Measurements from ENCODE around the gene CHDH.

Gene CHDH, protein sequence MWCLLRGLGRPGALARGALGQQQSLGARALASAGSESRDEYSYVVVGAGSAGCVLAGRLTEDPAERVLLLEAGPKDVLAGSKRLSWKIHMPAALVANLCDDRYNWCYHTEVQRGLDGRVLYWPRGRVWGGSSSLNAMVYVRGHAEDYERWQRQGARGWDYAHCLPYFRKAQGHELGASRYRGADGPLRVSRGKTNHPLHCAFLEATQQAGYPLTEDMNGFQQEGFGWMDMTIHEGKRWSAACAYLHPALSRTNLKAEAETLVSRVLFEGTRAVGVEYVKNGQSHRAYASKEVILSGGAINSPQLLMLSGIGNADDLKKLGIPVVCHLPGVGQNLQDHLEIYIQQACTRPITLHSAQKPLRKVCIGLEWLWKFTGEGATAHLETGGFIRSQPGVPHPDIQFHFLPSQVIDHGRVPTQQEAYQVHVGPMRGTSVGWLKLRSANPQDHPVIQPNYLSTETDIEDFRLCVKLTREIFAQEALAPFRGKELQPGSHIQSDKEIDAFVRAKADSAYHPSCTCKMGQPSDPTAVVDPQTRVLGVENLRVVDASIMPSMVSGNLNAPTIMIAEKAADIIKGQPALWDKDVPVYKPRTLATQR

DNA sequence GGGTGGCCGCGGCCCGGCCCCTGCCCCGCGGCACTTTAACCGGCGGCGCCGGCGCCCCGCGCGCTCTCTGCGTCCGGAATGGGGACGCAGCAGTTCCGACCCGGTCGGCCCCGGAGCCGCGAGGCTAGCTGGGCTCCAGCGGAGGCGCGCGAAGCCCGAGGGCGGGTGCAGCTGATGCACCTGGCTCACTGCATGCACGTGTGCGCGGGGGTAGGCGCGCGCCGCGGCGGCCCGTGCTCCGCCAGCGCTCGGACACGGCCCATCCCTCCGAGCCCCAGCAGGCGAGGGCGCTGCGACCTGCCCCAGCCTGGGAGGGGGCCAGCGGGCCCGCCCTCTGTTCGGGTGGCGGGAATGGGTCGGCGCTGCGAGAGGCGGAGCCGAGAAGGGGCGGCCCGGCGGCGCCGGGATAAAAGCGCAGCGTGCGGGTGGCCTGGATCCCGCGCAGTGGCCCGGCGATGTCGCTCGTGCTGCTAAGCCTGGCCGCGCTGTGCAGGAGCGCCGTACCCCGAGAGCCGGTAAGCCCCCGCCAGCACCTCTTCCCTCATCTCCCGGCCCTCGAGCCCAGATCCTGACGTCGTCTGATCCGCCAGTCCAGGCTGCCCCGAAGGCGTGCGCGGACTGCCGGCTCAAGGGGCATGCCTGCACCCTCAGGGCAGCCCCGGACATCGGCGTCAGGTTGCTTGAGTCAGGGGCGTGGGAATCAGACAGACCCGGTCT is at the start of gene CHDH, which contains the start of gene IL17RB:
Gene CHDH, minus strand, starts transcription at position 286 of the 717 bp plus-strand sequence. CDS start 22,411 bp downstream, outside the sequence.
Gene IL17RB, plus strand, starts transcription at position 435 of the 717 bp plus-strand sequence. Its CDS starts 21 bp downstream, at position 456.
- no peaks in the 10 kb centered on the region for H3K9me3 ChIP-seq (ENCODE audit: control insufficient read depth, insufficient read depth, low read length)
- H3K36me3 ChIP-seq (ENCODE audit: insufficient read depth, low read length), result no peaks in the 10 kb centered on the region
- peak within 1 kb of the TSS; percentile 83 for H3K9ac ChIP-seq (ENCODE audit: low read depth, low read length)
- H3K4me1 ChIP-seq (ENCODE audit: insufficient read depth, low read length), result peaks cover 29% of the 10 kb centered on the region

DNA sequence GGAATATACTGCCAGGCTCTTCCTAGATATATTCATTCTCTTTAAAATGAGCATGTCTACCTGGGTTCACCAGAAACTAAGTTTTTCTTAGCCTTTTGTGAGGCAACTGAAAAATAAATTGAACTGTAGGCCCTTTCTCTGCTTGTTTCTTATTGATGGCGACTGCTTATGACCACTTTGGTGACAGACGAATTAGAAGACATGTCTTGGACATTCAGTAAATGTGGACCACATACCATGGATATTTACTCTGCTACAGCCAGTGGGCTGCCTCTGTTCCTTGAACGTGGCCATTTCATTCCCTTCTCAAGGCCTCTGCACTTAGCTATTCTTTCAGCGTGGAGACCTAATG is 46.0 kb upstream of the CHDH start:
- H3K4me1 ChIP-seq (ENCODE audit: insufficient read depth, low read length), result peaks cover 4% of the 10 kb centered on the region
- H3K36me3 ChIP-seq (ENCODE audit: insufficient read depth, low read length), result 0 out of 2 replicates have a peak, but pooled peaks cover 4% of the 10 kb centered on the region
- no peaks in the 10 kb centered on the region for H3K9me3 ChIP-seq (ENCODE audit: control insufficient read depth, insufficient read depth, low read length)
- H3K9ac ChIP-seq (ENCODE audit: low read depth, low read length), result peak overlapping the region; percentile 80

DNA sequence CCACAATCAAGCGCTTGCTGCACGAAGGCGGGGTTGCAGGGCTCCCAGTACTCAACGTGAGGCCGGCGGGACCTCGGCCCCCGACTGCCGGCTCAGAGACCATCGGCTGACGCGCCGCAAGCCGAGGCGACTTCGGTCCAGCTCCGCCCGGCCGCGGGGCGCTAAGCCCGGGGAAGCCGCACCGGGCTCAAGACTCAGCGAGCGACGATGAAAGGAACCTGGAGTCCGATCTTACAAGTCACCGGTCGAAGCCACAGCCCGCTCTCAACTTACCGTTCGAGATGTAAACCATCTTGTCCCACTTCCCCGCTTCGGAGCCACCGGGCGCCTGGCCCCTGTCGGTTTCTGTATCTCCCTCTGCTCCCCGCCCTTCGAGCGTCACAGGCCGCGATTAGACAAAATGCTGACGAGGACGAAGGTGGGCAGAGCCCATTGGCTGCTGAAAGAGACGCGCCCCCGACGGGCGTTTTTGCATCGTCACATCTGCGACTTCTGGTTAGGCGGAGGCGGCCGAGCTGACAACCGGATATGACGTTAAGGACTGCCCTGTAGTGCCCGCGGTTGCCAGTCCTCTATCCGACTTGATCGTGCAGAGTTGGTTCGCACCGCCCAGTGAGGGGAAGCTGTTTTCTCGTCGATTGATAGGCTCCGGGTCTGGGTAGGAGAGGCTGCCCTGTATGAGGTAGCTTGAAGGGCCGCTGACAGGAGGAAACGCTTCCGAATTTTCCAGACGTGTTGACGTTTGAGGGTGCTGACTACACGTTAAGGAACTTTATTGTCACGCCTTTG is 45.5 kb upstream of the CHDH start, which contains the start of gene SELENOK:
Gene SELENOK, minus strand, starts transcription at position 363 of the 789 bp plus-strand sequence.
- Histone ChIP-seq H3K36me3 (ENCODE audit: insufficient read depth, low read length) (0 out of 2 replicates have a peak, but pooled peaks cover 4% of the 10 kb centered on the region), H3K9me3 (ENCODE audit: control insufficient read depth, insufficient read depth, low read length) (no peaks in the 10 kb centered on the region), H3K9ac (ENCODE audit: low read depth, low read length) (peak within 1 kb of the TSS; percentile 80), H3K4me1 (ENCODE audit: insufficient read depth, low read length) (peaks cover 4% of the 10 kb centered on the region)

DNA sequence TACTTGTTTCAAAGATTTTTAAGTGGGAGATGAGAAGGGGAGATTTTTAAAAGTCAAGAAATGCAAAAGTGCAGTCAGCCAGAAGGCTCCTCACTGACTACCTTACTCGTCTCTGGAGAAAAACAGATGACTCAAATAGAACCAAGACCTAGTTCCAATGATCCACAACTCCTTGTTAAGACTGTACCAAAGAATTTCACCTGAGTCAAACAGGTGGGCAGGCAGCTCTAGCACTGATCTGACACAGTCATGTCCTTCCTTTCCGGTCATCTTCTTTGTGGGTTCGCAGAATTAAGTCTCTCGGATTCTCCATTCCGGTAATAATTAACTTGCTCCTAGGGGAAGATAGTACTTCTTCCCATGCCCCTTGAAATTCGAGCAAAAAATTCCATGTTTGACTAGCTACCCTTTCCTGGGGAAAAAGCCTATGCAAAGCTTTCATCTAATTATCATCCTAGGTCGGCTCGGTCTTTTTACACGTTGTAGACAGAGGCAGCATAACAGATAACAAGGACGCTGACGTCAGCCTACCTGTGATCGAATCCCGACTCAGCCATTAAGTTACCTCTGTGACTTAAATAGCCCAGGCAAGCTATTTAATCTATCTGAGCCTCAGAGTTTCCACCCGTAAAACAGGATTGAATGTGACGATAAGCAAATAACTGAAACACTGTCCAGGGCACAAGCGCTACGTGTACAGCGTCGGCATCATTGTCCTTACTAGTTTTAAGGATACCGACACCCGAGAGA is 44.7 kb upstream of the CHDH start:
- peaks cover 4% of the 10 kb centered on the region for H3K4me1 ChIP-seq (ENCODE audit: insufficient read depth, low read length)
- H3K9ac ChIP-seq (ENCODE audit: low read depth, low read length), result peak overlapping the region; percentile 80
- H3K9me3 ChIP-seq (ENCODE audit: control insufficient read depth, insufficient read depth, low read length), result no peaks in the 10 kb centered on the region
- 0 out of 2 replicates have a peak, but pooled peaks cover 4% of the 10 kb centered on the region for H3K36me3 ChIP-seq (ENCODE audit: insufficient read depth, low read length)

DNA sequence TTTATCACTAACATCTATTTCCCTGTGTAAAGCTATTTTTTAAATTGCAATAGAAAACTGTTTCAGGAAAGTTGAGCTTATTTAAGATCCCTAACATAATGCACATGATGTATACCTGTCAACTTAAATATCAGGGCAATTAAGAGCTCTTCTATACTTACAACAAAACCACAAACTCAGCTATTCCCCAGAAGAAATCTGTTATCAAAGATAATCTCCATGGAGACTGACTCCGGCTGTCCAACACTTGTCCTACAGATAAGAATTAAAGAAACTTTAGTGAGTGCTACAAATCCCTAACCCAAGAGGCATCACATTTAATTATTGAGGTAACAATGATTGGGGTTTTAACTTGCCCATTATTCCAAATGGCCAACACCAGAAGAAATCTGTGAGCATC is 42.0 kb upstream of the CHDH start:
- Histone ChIP-seq H3K9ac (ENCODE audit: low read depth, low read length) (no peak overlapping the region), H3K4me1 (ENCODE audit: insufficient read depth, low read length) (peaks cover 4% of the 10 kb centered on the region), H3K36me3 (ENCODE audit: insufficient read depth, low read length) (peaks cover 4% of the 10 kb centered on the region), H3K9me3 (ENCODE audit: control insufficient read depth, insufficient read depth, low read length) (no peaks in the 10 kb centered on the region)

DNA sequence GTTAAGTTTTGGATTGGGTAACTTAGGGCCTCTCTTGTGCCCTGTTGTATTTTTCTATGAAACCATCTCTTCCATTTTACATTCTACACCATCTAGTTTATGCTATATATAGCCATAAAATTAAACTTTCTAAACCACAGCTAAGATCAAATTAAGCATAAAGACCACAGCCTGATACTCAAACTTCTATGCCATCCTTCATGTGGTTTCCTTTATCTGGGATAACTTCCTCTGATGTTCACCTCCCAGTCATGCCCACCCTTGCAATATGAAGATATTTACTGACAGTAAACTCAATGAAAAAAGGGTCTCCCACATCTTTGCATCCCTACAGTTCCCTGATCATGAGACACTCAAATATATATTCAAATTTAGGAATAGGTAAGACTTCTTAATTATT is 41.2 kb upstream of the CHDH start:
- Histone ChIP-seq H3K36me3 (ENCODE audit: insufficient read depth, low read length) (peaks cover 4% of the 10 kb centered on the region), H3K4me1 (ENCODE audit: insufficient read depth, low read length) (peaks cover 4% of the 10 kb centered on the region), H3K9ac (ENCODE audit: low read depth, low read length) (no peak overlapping the region), H3K9me3 (ENCODE audit: control insufficient read depth, insufficient read depth, low read length) (no peaks in the 10 kb centered on the region)

DNA sequence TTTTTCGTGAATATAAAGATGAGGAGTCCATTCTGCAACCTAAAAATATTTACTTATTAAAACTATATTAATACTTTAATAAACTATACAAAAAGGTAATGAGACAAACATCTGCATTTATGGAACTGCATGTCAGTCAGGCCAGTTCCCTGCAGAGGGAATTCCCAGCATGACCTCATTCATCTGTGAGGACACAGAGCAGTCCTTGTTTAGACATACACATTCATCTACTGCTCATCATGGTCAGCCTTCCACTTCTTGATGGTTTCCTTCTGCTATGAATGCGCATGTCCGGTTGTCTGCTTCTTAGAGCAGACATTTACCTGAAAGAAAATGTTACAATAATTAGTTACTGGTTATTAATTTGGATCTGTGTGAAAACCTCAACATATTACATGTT is 39.0 kb upstream of the CHDH start:
- Histone ChIP-seq H3K36me3 (ENCODE audit: insufficient read depth, low read length) (peaks cover 4% of the 10 kb centered on the region), H3K9me3 (ENCODE audit: control insufficient read depth, insufficient read depth, low read length) (no peaks in the 10 kb centered on the region), H3K9ac (ENCODE audit: low read depth, low read length) (no peak overlapping the region), H3K4me1 (ENCODE audit: insufficient read depth, low read length) (peaks cover 7% of the 10 kb centered on the region)

DNA sequence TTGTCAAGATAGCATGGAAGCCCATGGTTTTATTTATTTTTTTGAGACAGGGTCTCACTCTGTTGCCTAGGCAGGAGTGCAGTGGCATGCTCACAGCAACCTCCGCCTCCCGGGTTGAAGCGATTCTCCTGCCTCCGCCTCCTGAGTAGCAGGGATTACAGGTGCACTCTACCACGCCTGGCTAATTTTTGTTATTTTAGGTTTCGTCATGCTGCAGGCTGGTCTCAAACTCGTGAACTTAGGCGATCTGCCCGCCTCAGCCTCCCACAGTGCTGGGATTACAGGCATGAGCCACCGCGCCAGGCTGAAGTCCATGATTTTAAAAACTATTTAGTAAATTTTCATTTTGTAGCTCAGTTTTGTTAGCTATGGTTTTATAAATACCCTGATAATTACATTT is 38.4 kb upstream of the CHDH start:
- Histone ChIP-seq H3K36me3 (ENCODE audit: insufficient read depth, low read length) (peaks cover 4% of the 10 kb centered on the region), H3K9me3 (ENCODE audit: control insufficient read depth, insufficient read depth, low read length) (no peaks in the 10 kb centered on the region), H3K4me1 (ENCODE audit: insufficient read depth, low read length) (peaks cover 4% of the 10 kb centered on the region; the same call in 1 of the 2 replicates)

DNA sequence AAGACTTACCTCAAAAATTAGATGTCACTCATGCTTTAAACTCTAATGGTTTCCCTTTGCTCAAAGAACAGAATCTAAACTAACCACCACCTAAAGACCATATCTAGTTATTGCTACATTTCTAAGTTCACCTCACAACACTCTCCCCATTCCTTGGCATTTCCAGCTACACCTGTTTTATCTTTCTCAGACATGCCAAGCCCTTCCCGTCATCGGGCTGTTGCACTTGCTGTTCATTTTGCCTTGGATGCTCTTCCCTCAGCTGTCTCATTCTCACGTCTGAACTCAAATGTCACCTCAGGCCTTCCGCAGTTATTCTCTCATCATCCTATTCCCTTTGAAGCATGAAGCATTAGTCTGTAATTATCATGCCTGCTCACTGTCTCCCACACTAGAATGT is 36.8 kb upstream of the CHDH start:
- Histone ChIP-seq H3K36me3 (ENCODE audit: insufficient read depth, low read length) (peaks cover 4% of the 10 kb centered on the region), H3K9ac (ENCODE audit: low read depth, low read length) (no peak overlapping the region), H3K9me3 (ENCODE audit: control insufficient read depth, insufficient read depth, low read length) (no peaks in the 10 kb centered on the region), H3K4me1 (ENCODE audit: insufficient read depth, low read length) (peaks cover 4% of the 10 kb centered on the region; the same call in 1 of the 2 replicates)

More for the DNA sequence above, 38.4 kb upstream of the CHDH start:
- H3K9ac ChIP-seq (ENCODE audit: low read depth, low read length), result no peak overlapping the region

DNA sequence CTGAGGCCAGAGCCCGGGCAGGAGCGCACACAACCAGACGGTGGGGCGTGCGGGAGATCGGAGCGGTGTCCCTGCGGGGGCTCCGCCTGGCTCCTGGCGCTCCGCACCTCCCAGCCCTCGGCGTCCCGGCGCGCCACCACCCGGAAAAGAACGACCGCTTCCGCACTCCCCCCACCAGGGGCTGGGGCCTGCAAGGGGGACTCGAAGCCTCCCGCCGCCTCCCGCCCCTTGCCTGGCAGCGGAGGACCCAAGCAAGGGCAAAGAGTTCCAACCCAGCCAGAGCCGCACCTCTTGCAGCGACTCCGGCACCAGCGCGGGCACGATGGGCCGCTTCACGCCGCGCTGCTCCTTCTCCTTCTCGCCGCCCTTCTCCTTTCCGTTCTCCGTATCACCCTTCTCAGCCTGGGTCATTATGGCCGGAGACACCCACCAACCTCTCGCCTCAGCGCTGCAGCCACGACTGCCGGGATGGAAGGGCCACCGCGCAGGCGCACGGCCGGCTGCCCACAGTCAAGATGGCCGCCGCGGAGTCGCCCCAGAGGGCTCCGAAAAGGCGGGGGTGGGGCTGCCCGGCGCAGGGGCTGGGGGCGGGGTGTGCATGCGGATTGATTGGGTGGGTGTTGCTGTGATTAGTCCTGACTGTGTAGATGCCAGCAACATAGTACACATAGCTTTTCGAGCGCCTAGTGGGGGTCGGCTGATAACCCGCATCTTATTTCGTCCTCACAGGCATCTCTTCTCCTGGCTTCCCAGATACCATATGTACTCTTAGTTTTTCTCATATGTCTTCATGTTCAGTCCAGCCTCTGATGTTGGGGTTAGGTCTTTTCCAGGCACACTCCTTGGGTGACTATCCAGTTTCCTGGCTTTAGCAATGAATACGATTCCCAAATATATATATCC is 35.7 kb upstream of the CHDH start, which contains the start of gene ACTR8:
Gene ACTR8, minus strand, starts transcription at position 462 of the 903 bp plus-strand sequence. Its CDS starts 51 bp downstream, at position 411.
- peaks cover 15% of the 10 kb centered on the region for H3K36me3 ChIP-seq (ENCODE audit: insufficient read depth, low read length)
- H3K9ac ChIP-seq (ENCODE audit: low read depth, low read length), result peak within 1 kb of the TSS; percentile 78
- H3K9me3 ChIP-seq (ENCODE audit: control insufficient read depth, insufficient read depth, low read length), result no peaks in the 10 kb centered on the region
- peaks cover 4% of the 10 kb centered on the region; the same call in 1 of the 2 replicates for H3K4me1 ChIP-seq (ENCODE audit: insufficient read depth, low read length)

DNA sequence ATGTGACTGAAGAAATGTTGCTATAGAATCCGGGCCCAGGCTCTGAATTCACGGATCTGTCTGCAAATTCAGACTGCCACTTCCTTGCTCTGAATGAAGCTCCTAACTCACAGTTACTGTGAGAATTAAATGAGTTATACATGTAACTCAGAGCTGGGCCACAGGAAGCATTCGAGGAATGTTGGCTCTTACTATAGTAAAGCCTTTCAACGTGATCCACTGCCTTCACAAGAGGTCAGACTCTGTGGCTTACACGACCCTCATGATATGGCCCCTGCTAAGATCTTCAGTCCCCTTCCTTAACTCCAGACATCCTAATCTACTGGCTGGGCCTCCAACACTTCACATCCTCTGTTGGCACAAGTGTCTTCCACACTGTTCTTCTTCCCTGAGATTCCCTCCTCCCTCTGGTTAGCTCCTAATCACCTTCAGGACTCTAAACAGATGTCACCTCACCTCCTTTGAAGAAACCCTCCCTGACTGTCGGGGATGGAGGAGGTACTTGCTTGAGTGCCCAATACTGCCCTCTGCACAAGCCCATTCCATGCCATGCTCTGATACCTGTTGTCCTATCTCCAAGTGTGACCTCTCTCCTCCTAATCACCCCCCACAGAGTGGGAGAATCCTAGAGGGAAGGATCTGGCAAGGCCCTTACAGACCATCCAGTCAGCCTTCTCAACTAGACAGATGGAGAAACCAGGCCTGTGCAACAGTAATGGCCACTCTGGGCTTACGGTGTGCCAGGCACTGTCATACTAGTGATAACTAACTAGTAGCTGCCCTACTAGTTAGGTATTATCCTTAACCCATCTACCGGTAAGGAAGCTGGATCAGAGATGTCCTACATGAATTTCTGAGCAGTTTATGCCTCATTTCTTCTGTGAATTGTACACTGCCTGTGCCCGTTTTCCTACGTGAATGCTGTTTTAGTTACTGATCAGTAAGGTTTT is 34.5 kb upstream of the CHDH start:
- no peaks in the 10 kb centered on the region for H3K9me3 ChIP-seq (ENCODE audit: control insufficient read depth, insufficient read depth, low read length)
- peaks cover 22% of the 10 kb centered on the region for H3K36me3 ChIP-seq (ENCODE audit: insufficient read depth, low read length)
- peaks cover 4% of the 10 kb centered on the region; the same call in 1 of the 2 replicates for H3K4me1 ChIP-seq (ENCODE audit: insufficient read depth, low read length)
- H3K9ac ChIP-seq (ENCODE audit: low read depth, low read length), result peak overlapping the region; percentile 78

All from ES-I3 (cell line).